GM21528 (cell line): Measurements from ENCODE around the gene SORCS2.

ENCODE experiments used
- ATAC-seq: cut with Tn5 transposase; IDR thresholded peaks from one replicate; pipeline ENCODE4 v1.9.1; 2021; ENCODE audit warnings: mild to moderate bottlenecking, moderate library complexity; ENCODE audit not compliant: unreplicated experiment, low FRiP score

SORCS2 gene

DNA sequence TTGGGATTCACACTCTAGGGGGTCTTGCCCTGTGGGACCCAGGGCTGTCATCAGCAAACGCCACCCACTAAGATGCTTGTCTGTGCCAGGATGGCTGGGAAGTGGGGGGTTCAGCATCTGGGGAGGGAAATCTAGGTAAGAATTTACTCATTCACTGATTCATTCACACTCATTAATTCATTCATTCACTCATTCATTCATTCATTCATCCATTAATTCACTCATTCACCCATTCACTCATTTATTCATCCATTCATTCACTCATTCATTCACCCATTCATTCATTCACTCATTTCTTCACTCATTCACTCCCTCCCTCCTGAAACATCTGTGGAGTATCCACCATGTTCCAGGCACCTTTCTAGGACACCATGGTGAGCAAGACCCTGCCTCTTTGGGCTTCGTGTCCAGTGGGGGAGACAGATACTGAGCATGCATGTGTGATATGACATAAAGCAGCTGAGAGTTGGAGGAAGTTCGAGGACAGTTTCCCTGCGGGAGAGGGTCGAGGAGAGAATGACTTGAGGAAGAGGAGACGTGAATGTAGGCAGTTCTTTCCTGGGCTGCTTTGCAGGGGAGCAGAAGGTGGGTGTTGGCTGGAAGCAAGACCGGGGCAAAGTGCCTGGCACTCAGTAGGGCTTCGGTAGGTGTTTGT, 90.6 kb downstream of the SORCS2 start:
- no peak for ATAC-seq

DNA sequence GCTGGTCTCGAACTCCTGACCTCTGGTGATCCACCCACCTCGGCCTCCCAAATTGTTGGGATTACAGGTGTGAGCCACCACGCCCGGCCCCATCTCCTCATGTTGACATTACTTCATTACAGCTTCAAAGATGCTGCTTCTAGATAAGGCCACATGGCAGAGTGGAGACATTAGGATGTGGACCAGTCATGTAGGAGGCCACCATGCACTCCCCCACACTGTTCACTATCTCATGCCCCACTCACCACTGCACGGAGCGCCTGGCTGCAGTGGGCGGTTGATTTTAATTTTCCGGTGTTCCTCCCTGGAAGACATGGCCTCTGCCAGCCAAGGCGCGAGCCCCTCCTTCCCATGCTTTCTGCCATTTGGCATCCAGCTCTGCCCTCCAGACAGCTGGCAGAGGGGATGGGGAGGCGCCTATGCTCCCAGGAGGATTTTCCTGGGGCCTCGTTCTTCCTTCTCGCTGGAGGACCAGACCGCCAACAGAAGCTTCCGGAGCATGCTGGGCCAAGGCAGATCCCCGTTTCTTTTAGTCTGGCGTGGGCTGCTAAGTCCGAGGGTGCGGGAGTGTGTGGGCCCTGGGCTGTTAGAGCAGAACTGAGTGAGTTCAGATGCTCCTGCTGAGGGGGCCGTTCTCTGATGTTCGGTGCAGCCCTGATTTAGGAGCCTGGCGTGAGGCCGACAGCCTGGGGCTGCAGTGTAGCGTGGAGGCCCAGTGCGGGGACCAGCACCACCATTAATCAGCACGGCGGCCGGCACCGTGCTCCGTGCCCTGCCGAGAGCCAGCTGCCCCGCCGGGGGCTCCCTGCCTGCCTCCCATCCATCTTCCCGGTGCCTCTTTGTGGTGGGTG, 93.1 kb downstream of the SORCS2 start:
- no peak for ATAC-seq

DNA sequence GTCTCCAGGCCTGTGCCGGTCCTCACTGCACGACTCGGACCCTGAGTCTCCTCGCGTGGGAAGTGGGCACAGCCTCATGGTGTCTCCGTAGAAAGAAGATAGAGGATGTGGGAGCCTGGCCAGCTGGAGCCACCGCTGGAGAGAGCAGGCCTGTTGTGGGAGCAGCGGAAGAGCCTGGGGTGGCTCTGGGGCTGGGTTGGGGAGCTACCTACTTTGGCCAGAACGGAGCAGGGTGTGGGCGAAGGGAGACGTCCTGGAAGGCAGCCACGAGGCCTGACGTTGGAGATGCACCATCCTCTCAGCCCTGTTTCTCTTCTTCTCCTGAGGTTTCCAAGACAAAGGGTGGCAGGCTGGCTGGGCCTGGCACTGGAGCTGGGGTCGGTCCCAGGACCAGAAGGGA, 93.8 kb downstream of the SORCS2 start:
- ATAC-seq = no peak

DNA sequence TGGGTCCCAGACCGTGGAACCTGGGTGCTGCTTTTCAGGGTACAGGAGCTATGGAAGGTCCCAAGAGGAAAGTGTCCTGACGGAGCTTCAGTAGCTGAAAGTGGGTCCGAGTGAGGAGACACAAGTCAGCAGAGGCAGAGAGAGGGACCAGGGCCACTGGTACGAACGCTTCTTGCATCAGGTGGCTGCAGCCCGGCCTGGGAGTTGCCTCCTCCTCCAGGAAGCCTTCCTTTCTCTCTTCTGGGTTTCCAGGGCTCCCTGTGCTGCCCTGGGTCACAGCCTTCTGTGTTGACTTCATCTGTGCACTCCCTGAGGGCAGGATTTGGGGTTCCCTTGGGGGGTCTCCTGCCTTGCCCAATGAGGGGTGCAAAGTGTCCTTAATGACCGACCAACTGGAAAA, 94.5 kb downstream of the SORCS2 start:
- ATAC-seq = no peak

DNA sequence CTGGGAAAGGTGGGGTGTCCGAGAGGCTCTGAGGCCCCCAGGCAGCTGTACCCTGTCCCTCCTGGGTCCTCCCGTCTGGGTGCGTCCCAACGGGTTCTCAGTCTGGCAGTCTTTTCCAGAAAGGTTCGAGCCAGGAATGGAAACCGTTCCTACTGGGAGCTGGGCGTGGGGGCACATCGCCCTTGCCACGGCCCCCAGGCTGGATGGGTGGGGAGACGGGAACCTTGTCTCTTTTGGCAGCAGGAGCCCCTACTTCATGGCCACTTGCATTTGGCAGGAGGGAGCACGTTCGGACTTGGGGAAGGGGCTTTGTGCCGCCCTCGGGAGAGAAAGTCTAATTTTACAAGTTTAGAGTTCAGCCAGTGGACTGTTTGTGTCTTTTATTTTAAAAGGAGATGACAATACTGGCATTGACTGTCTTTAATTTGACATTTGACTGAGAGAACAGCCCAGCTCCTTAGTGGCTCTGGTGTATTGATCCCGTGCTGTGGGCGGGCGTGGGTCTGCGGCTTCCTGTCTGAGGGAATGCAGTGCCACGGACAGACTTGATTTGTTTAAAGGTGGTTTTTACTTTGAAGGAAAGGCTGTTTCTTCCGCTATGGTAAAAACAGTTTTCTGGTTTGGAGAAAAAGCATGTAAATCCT, 95.1 kb downstream of the SORCS2 start:
- ATAC-seq = no peak

DNA sequence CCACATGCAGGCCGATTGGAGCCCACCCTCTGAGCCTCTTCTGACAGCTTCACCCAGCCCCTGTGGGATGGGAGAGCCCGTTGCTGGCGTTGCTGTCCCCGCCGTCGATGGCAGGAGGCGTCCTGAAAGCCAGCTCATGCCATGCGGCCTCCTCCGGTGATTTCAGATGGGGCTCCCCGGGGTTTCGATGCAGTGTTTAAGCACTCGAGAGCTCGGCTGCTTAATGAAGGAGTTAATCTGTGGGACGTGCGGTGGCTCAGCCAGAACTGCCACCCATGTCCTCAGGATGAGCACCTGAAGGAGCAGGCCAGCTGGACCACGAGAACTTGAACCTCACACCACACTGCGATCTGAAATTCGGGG, 95.6 kb downstream of the SORCS2 start:
- no peak for ATAC-seq

DNA sequence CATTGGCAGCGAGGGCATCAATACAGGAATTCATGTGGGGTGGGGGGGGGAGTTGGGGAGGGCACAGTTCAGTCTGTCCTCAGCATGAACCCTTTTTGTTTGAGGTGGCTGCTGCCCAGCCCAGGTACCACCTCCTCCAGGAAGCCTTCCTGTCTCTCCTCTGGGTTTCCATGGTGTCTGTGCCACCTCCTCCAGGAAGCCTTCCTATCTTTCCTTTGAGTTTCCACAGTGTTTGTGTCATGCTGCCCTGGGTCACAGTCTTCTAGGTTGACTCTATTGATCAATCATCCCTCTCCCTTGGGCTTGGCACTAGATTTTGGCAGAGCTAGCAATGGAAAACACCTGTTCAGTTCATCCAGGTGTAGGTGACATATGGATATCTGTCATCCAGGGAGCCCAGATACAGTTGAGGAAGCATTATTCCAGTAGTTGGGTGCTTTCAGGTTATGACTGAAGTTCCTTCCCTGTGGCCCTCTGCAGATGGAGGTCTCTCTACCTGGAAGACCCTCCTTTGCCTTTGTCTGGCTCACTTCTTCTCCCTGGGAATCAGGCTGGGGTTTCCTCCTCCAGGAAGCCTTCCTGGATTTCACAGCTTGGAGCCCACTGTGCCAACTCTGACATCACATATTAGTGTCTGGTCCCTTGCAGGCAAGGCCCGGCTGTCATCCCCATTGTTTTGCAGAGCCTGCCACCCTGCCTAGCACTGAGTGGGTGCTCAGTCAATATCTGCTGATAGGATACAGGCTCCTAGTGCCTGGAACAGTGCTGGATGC, 96.6 kb downstream of the SORCS2 start:
- ATAC-seq = no peak

DNA sequence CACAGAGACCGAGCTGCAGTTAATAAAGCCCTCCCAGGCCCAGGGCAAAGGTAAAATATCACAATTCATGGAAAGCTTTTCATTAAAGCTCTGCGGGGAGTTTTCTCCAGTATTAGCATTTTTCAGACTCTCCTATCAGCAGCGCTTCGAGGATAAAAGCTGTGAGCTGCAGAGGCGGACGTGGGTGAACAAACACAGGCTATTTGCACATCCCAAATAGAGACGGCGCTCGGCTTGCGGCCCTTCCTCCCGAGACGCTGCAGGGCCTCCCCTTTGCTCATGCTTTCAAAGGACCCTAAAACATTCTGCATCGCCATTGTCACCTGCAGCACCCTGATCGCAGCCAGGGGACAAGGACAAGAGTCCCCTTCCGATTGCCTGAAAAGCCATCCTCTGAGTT, 97.3 kb downstream of the SORCS2 start:
- ATAC-seq = no peak

DNA sequence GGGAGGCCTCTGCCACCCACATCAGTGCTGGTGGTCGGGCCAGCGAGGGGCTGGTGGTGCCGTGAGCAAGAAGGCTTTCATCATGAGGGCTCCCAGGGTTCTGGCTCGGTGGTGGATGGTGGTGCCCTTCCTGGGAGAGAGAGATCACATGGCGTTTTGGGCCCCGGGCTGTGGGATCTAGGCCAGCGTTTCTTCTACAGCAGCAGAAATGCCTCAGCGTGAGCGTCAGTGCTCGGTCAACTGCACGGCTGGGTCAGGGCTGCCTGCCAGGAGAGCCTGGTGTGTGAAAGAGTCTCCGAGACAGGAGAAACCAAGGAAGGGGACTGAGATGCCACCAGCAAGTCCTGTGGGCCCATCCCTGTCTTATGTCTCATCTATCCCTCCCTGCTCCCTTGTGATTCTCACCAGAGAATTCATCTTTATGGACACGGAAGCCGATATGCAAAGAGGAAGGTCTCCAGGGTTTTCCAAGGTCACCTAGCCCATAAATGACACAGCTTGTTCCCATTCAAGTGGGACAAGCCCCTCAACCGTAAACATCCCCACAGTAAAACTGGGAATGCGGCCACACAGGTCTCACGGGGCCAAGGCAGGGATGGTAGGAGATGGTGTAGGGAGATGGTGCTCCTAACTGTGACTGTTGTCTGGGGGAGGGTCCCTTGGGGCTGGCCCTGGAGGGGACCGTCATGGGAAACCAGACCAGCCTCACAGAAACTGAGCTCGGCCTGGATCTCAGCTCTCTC, 99.2 kb downstream of the SORCS2 start:
- ATAC-seq = no peak

DNA sequence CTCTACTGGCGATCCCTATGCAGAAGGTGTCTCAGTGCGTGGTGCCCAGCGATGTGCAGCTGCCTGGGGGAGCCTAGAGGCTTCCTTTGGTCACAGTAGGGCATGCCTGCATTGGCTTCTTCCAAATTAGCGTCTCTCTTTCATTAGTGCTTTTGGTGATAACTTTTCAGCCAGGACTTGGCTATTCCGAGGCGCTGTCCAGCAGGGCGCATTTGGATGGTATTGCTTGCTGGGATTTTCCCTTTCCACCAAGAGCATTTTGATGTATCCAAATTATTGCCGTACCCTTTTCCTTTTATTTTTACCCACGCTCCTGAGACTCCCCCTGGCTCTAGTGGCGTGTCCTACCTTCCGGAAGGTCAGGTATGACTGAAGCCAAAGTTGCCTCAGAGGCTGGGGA, 101.4 kb downstream of the SORCS2 start:
- ATAC-seq = no peak

DNA sequence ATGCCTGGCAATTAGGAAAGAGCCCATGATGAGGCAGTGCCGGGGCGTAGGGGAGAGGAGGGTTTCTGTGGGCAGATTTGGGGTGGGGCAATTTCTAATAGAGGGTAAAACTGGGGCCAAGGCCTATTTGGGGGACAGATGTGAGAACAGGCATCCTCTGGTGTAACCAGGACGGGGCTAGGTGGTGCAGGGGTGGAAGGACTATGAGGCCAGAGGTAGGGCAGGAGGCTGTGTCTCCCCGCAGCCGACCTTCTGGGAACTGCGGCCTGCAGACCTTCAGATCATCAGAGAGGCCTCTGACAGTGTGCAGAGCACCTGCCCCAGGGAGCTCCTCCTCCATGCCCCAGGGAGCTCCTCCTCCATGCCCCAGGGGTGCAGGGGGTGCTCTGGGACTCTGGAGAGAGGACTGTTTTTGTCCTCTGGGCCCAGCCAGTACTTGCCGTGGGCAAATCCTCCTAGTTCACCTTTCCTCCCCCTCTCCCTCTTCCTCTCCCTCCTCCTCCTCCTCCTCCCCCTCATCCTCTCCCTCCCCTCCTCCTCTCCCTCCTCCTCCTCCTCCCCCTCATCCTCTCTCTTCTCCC, 101.9 kb downstream of the SORCS2 start:
- ATAC-seq = no peak

DNA sequence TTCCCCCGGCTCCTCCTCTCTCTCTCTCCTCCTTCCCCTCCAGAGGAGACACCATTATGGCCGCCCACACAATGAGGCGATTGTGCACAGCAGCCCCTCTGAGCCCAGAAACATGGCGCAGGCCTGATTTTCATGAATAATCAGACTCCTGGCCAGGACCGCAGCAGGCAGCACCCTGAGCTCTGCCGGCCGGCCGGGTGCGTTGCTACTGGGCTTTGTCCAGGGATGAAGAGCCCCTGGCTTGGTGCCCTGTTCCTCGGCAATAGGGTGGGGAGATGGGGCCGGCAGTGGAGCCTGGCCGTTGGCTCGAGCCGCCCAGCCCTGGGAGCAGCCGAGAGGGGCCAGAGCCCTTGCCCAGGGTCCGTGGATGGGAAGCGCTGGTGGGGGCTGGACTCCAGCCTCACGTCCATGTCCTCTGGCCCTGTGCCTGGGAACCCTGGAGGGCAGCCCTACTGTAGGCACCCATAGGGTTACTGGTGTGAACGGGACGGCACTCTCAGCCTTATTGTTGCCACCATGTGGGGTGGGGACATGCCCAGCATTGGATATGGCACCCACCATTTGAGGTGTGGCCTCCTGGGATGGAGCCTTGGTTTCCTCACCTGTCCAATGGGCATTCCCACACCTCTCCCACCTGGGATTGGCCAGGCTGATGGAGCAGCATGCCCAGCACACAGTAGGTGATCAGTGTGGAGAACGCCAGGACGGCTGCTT, 103.0 kb downstream of the SORCS2 start:
- ATAC-seq = no peak

DNA sequence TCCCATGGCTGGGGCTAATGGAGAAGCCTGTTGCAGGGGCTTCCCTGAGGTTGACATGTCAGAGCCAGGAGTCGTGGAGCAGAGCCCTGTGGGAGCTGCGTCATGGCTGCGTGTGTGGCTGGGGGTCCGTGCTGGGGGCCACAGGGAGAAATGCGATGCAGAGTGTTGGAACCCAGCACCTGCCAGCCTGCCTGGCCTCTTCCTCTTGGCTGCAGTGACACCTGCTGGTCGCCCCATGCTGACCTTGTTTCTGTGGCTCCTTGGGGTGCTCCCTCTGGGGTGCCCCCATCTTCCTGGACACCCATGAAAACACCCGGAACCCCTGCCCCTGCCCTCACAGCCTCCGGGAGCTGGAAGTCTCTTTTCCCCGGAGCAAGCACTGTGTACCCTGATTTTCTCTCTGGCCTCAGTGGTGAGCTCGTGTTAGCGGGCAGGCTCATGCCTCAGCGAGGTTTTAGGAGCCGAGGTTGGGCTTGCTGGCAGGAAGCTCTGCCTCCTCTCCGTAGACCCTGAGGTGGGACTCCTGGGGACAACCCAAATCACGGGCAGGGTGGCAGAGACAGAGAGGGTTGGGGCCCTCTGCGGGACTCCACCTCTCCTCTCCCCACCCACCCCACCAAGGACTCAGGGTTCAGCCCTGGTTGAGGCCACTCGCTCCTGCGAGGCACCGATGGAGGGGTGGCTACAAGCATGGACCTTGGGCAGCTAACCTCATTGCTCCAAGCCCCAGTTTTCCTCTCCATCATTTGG, 103.7 kb downstream of the SORCS2 start:
- ATAC-seq = no peak

DNA sequence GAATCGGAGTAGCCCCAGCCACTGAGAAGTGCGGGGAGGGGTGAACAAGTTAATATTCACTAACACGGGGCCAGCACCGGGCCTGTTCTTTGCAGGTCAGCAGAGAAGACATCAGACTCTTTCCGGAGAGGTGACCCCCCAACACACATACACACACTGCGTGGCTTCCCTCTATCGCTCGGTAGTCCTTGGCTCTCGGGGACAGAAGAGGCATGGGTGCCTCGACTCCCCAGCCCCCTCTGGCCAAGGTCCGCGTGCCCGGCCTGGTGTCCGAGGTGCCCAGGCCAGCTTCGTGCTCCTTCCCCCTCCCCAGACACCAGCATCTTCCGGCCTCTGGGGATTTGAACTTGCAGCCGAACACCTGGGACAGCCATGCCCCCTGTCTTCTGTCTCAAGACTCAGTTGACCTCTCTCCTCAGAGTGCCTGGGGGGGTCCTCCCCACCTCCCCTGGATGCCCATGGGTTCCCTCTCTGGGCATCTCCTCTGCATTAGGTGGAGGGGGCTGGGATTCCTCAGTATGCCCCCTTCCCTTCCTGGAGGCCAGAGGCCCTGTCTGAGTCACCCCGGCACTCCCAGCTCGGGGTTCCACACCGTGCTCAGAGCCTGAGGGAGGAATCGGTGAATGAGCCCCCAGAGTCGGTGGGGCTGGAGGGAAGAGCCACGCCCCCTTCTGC, 104.5 kb downstream of the SORCS2 start:
- no peak for ATAC-seq

DNA sequence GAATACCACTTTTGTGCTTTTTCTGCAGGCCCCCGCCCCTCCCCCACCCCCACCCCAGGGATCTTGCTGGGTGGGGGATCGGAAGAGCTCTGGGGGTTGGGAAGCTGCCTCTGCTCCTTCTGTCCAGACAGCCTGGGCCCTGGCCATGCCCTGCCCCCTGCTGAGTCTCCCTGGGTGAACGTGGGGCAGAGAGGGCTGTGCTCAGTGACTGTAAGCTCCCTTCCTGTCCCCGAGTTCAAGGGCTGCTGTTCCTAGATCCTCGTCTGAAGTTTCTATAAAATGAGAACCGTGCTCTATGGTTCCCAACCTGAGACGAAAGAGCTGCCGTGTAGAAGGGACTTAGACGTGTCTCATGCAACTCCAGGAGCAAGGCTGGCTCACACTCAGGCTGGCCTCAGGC, 105.0 kb downstream of the SORCS2 start:
- no peak for ATAC-seq

DNA sequence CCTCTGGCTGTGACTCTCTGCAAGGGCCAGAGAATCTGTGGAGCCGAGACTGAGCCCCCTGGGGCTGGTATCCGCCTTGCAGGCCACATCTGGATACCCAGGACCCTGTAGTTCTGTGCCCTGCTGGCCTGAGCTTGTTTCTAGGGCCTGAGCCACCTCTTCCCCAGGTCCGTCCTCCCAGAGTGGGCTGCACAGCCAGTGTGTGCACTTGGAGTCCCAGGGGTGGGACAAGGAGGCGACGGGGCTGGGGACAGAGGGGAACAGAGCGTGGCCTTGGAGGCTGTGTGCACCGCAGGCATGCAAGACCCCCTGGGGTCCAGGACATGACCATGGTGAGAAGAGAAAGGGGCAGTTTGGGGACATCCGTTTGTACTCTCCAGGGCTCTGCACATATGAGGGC, 105.5 kb downstream of the SORCS2 start:
- ATAC-seq = no peak

DNA sequence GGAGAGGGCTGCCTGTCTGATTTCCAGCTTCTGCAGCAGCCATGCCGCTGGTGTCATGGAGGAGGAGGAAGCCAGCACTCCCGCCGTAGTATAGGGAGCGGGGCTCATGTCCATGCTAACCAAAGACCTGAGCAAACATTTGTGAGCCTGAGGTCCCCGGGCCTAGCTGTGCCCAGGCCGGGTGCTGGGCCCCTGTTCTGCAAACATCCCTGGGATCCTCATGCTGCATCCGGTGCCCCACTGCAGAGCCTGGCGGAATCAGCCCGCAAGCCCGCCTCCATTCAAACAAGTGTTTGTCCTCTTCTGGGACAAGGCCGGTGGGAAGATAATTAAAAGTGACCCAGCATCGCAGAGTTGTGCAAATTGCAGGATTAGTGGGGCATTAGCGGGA, 106.3 kb downstream of the SORCS2 start:
- ATAC-seq = no peak
